A549 treated with Hydrocortisone at 1 μM for 4 hours (cell line): ENCODE results near the gene SELPLG. TPM values are rescaled to one million over a fixed set of nuclear protein-coding genes. Genes with fewer than 3 reads are reported as not detected.

Experiments used
- total RNA-seq: library from RNA; stranded (reverse); fragments of 200-300 nt; extraction: Qiagen RNA extraction; gene quantifications from 5 replicates; pipeline ENCODE4 v1.2.3, GENCODE V29; 2022

SELPLG gene
- 0.64 to 1.2 TPM (median 0.91 TPM) in 5 replicates for total RNA-seq

DNA sequence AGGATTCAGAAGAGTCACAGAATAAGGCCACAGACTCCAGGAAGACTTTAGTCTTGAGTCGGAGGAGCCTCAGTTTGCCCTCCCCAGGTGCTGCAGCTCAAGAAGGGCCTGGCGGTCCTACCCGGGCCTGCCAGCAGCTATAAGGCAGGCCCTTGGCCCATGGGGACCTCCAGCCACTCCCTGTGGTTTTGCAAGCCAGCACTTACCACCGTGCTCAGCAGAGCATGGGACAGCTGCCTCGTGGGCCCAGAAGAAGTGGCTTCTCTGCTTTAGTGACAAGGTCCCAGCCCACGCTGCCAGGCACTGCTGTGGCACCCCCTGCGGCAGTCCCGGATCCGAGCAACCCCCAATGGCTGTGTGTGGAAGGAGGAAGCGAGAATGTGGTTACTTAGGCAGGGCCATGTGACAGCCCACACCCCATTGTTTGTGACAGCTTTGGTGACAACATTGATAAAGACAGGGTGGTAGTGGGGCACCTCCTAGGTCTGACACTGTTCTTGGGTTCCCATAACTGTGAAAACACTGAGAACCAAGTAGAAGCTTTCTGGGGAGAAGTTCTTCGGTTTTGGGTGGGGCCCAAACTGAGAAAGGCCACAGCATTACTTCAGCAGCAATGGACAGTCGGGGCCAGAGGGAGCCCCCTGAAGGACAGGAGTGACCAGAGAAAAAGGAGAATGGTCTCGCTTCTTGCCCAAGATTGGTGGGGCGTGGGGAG lies at the start of gene SELPLG:
Gene SELPLG, minus strand, starts transcription at position 361 of the 715 bp plus-strand sequence. CDS start 9,587 bp downstream, outside the sequence.

GRCh38 chr12:108597559-108598471 lies 35.9 kb downstream of the SELPLG start, which contains the start of gene TMEM119:
Gene TMEM119 (minus strand): TSS chr12:108598084. CDS start chr12:108592383, 5,701 bp downstream.

Other genes starting within 250 kb of the SELPLG start
- gene FICD, start 118.6 kb downstream of the SELPLG start, total RNA-seq: 2.3 to 3.2 TPM (median 3.1 TPM) in 5 replicates
- gene SART3, start 72.7 kb downstream of the SELPLG start, total RNA-seq: 37.6 to 56.5 TPM (median 39.2 TPM) in 5 replicates
- 84.8 to 108 TPM (median 94.1 TPM) in 5 replicates for gene ISCU, start 71.3 kb downstream of the SELPLG start, total RNA-seq
- gene TMEM119, start 35.8 kb downstream of the SELPLG start, total RNA-seq: 0.17 to 0.20 TPM in 2 of 5 replicates, not detected in the others
- gene CORO1C, start 97.6 kb upstream of the SELPLG start, total RNA-seq: 154 to 192 TPM (median 186 TPM) in 5 replicates
- gene SSH1, start 223.7 kb upstream of the SELPLG start, total RNA-seq: 14.5 to 23.0 TPM (median 21.0 TPM) in 5 replicates
- gene DAO, start 246.2 kb upstream of the SELPLG start, total RNA-seq: not detected in 5 replicates